ENCODE results near the gene EFNA4. TPM values are rescaled to one million over a fixed set of nuclear protein-coding genes. Genes with fewer than 3 reads are reported as not detected.

Gene EFNA4
- total RNA-seq, 3 donors from 2014 or later, result 12.3 to 27.2 (median 26.4) TPM

- TF ChIP-seq CTCF (IDR thresholded peaks at IDR 0.05), result no peak
- H3K9me3 ChIP-seq, result no peaks in the 10 kb centered on the region
- no peak for ATAC-seq
- H3K36me3 ChIP-seq (ENCODE audit: low read depth), result no peaks in the 10 kb centered on the region
- no peak overlapping the region for H3K4me3 ChIP-seq
- H3K4me1 ChIP-seq (ENCODE audit: low read depth), result peaks cover 25% of the 10 kb centered on the region
- DNase-seq, result no peak
- intact Hi-C loops (cut with DNase I, micrococcal nuclease), result no loop called here
Measured at GRCh38 chr1:155039308-155039669, 24.3 kb upstream of the EFNA4 start.

GRCh38 chr1:155040358-155041093, 23.0 kb upstream of the EFNA4 start:
- ATAC-seq (no peak), DNase-seq (no peak)
- intact Hi-C loops (cut with DNase I, micrococcal nuclease), result no loop called here
- Histone ChIP-seq H3K9me3 (no peaks in the 10 kb centered on the region), H3K4me1 (ENCODE audit: low read depth) (peaks cover 34% of the 10 kb centered on the region), H3K36me3 (ENCODE audit: low read depth) (no peaks in the 10 kb centered on the region), H3K4me3 (no peak overlapping the region)
- no peak for TF ChIP-seq CTCF (IDR thresholded peaks at IDR 0.05)

GRCh38 chr1:155042789-155043188, 20.8 kb upstream of the EFNA4 start:
- Histone ChIP-seq H3K4me3 (no peak overlapping the region), H3K9me3 (no peaks in the 10 kb centered on the region), H3K36me3 (ENCODE audit: low read depth) (no peaks in the 10 kb centered on the region), H3K4me1 (ENCODE audit: low read depth) (peaks cover 34% of the 10 kb centered on the region)
- intact Hi-C loops (cut with DNase I, micrococcal nuclease), result no loop called here
- no peak for ATAC-seq
- no peak for DNase-seq
- no peak for TF ChIP-seq CTCF (IDR thresholded peaks at IDR 0.05)

GRCh38 chr1:155043301-155043702, 20.2 kb upstream of the EFNA4 start:
- peaks cover 28% of the 10 kb centered on the region for H3K4me1 ChIP-seq (ENCODE audit: low read depth)
- no peaks in the 10 kb centered on the region for H3K9me3 ChIP-seq
- peak; percentile 76 to 86 (median 83) for DNase-seq
- intact Hi-C loops (cut with DNase I, micrococcal nuclease), result no loop called here
- TF ChIP-seq CTCF (IDR thresholded peaks at IDR 0.05), result no peak
- H3K36me3 ChIP-seq (ENCODE audit: low read depth), result no peaks in the 10 kb centered on the region
- peak; percentile 73 for ATAC-seq
- H3K4me3 ChIP-seq, result no peak overlapping the region

- Histone ChIP-seq H3K36me3 (ENCODE audit: low read depth) (no peaks in the 10 kb centered on the region), H3K9me3 (no peaks in the 10 kb centered on the region), H3K4me3 (no peak overlapping the region), H3K4me1 (ENCODE audit: low read depth) (peaks cover 24% of the 10 kb centered on the region)
- TF ChIP-seq CTCF (IDR thresholded peaks at IDR 0.05), result no peak
- DNase-seq, result peak in 2 of 3 donors; percentile 68 to 69
- intact Hi-C loops (cut with DNase I, micrococcal nuclease), result no loop called here
- peak; percentile 75 for ATAC-seq
Measured at GRCh38 chr1:155043793-155044192, 19.7 kb upstream of the EFNA4 start.
